H9 (cell line): ENCODE measurements around the gene B3GLCT. TPM values are rescaled to one million over a fixed set of nuclear protein-coding genes. Genes with fewer than 3 reads are reported as not detected.

Source experiments
- DNase-seq: peaks from one replicate; pipeline ENCODE4 v3.0.0-alpha.2; 2017
- H2AFZ ChIP-seq: one replicate; pipeline ENCODE4 v1.6.1; 2013; ENCODE audit warnings: mild to moderate bottlenecking, low read length, control low read depth, moderate library complexity
- H2AK5ac ChIP-seq: 2 replicates; pipeline ENCODE4 v1.6.1; 2013; ENCODE audit warnings: low read length, control low read depth, mixed read lengths; ENCODE audit not compliant: insufficient read length
- H2BK120ac ChIP-seq: one replicate; pipeline ENCODE4 v1.6.1; 2013; ENCODE audit warnings: low read depth, mild to moderate bottlenecking, low read length, control low read depth, inconsistent platforms; ENCODE audit not compliant: poor library complexity, severe bottlenecking
- H2BK12ac ChIP-seq: 2 replicates; pipeline ENCODE4 v1.6.1; 2013; ENCODE audit warnings: low read length, control low read depth, mixed read lengths, low read depth; ENCODE audit not compliant: insufficient read length
- H2BK15ac ChIP-seq: 2 replicates; pipeline ENCODE4 v1.6.1; 2013; ENCODE audit warnings: low read depth, low read length, control low read depth
- H2BK20ac ChIP-seq: one replicate; pipeline ENCODE4 v1.6.1; 2013; ENCODE audit warnings: low read depth, mild to moderate bottlenecking, low read length, control low read depth, inconsistent platforms; ENCODE audit not compliant: poor library complexity, severe bottlenecking
- H2BK5ac ChIP-seq: 2 replicates; pipeline ENCODE4 v1.6.1; 2013; ENCODE audit warnings: low read length, control low read depth, mixed read lengths; ENCODE audit not compliant: insufficient read length
- H3K14ac ChIP-seq: 2 replicates; pipeline ENCODE4 v1.6.1; 2013; ENCODE audit warnings: low read length, control low read depth; ENCODE audit not compliant: insufficient read depth
- H3K18ac ChIP-seq: 2 replicates; pipeline ENCODE4 v1.6.1; 2013; ENCODE audit warnings: low read depth, mild to moderate bottlenecking, mixed read lengths, low read length, control low read depth; ENCODE audit not compliant: insufficient read length
- H3K23ac ChIP-seq: 2 replicates; pipeline ENCODE4 v1.6.1; 2013; ENCODE audit warnings: low read length, control low read depth, mixed read lengths, low read depth; ENCODE audit not compliant: insufficient read length
- H3K23me2 ChIP-seq: 2 replicates; pipeline ENCODE4 v1.6.1; 2013; ENCODE audit warnings: low read depth, mild to moderate bottlenecking, mixed read lengths, low read length, control low read depth; ENCODE audit not compliant: insufficient read length, poor library complexity, severe bottlenecking
- H3K27ac ChIP-seq: 2 replicates; pipeline ENCODE4 v1.5.1; 2013; ENCODE audit warnings: low read length, control low read depth, mixed read lengths, low read depth; ENCODE audit not compliant: insufficient read length
- H3K27me3 ChIP-seq: 2 replicates; pipeline ENCODE4 v1.6.1; 2013; ENCODE audit warnings: low read length, control low read depth, inconsistent platforms; ENCODE audit not compliant: insufficient read depth
- H3K4ac ChIP-seq: 2 replicates; pipeline ENCODE4 v1.6.1; 2013; ENCODE audit warnings: low read depth, mild to moderate bottlenecking, control low read depth, inconsistent platforms, low read length, moderate library complexity
- H3K4me1 ChIP-seq: 2 replicates; pipeline ENCODE4 v1.6.1; 2013; ENCODE audit warnings: low read length, control low read depth, inconsistent platforms; ENCODE audit not compliant: insufficient read depth
- H3K4me2 ChIP-seq: 2 replicates; pipeline ENCODE4 v1.6.1; 2013; ENCODE audit warnings: low read length, control low read depth, mixed read lengths; ENCODE audit not compliant: insufficient read length, insufficient read depth
- H3K56ac ChIP-seq: 2 replicates; pipeline ENCODE4 v1.6.1; 2013; ENCODE audit warnings: low read depth, mild to moderate bottlenecking, mixed read lengths, low read length, control low read depth; ENCODE audit not compliant: insufficient read length
- H3K79me1 ChIP-seq: 2 replicates; pipeline ENCODE4 v1.6.1; 2013; ENCODE audit warnings: low read depth, mild to moderate bottlenecking, moderate library complexity, low read length, control low read depth, inconsistent platforms; ENCODE audit not compliant: insufficient read depth, poor library complexity, severe bottlenecking
- H3K79me2 ChIP-seq: 2 replicates; pipeline ENCODE4 v1.6.1; 2013; ENCODE audit warnings: low read length, control low read depth, inconsistent platforms; ENCODE audit not compliant: insufficient read depth
- H3K9ac ChIP-seq: 2 replicates; pipeline ENCODE4 v1.6.1; 2013; ENCODE audit warnings: low read length, control low read depth, mixed read lengths; ENCODE audit not compliant: insufficient read length; ENCODE audit errors: extremely low read depth
- H3K9me3 ChIP-seq: one replicate; pipeline ENCODE4 v1.6.1; 2013; ENCODE audit warnings: low read depth, low read length, inconsistent platforms; ENCODE audit not compliant: control insufficient read depth
- H3T11ph ChIP-seq: one replicate; pipeline ENCODE4 v1.6.1; 2013; ENCODE audit warnings: mild to moderate bottlenecking, low read length, control low read depth, inconsistent platforms
- H4K20me1 ChIP-seq: one replicate; pipeline ENCODE4 v1.6.1; 2013; ENCODE audit not compliant: control insufficient read depth, insufficient read length, insufficient read depth
- H4K5ac ChIP-seq: 2 replicates; pipeline ENCODE4 v1.6.1; 2013; ENCODE audit warnings: low read depth, mild to moderate bottlenecking, mixed read lengths, low read length, control low read depth; ENCODE audit not compliant: insufficient read length
- H4K8ac ChIP-seq: replicated peaks from 2 replicates; pipeline ENCODE4 v1.6.1; 2013; ENCODE audit warnings: low read length, control low read depth, mixed read lengths, low read depth; ENCODE audit not compliant: insufficient read length
- H4K91ac ChIP-seq: 2 replicates; pipeline ENCODE4 v1.6.1; 2013; ENCODE audit warnings: low read depth, mild to moderate bottlenecking, moderate library complexity, mixed read lengths, low read length, control low read depth; ENCODE audit not compliant: insufficient read length
- H3K27ac Mint-ChIP-seq, 3 experiments: 2 replicates in 2 of 3; 3 replicates in 1 of 3; pipeline ENCODE4 v1.8.0; 2020 to 2021; ENCODE audit warnings: mixed read lengths in 3 of 3, mild to moderate bottlenecking in 1 of 3, moderate library complexity in 1 of 3
- H3K27me3 Mint-ChIP-seq: 2 replicates; pipeline ENCODE4 v1.8.0; 2021; ENCODE audit warnings: low read depth, mild to moderate bottlenecking, moderate library complexity, mixed read lengths
- H3K36me3 Mint-ChIP-seq, 3 experiments: 2 replicates in 2 of 3; 3 replicates in 1 of 3; pipeline ENCODE4 v1.8.0; 2020 to 2021; ENCODE audit warnings: low read depth in 3 of 3, mixed read lengths in 3 of 3; ENCODE audit not compliant: insufficient read depth in 1 of 3
- H3K4me1 Mint-ChIP-seq, 2 experiments: 2 replicates each; pipeline ENCODE4 v1.8.0; 2020; ENCODE audit warnings: mixed read lengths in 2 of 2
- H3K4me3 Mint-ChIP-seq, 2 experiments: 2 replicates in 1 of 2; 3 replicates in 1 of 2; pipeline ENCODE4 v1.8.0; 2020 to 2021; ENCODE audit warnings: mild to moderate bottlenecking in 2 of 2, mixed read lengths in 2 of 2, moderate library complexity in 1 of 2
- H3K9me3 Mint-ChIP-seq, 2 experiments: 2 replicates in 1 of 2; 3 replicates in 1 of 2; pipeline ENCODE4 v1.8.0; 2020; ENCODE audit warnings: mild to moderate bottlenecking in 2 of 2, mixed read lengths in 2 of 2, moderate library complexity in 1 of 2
- WGBS: extraction: QIAGEN DNeasy Blood & Tissue Kit; methylation state at CpG from one replicate; pipeline ENCODE4 v1.1.7; 2013; ENCODE audit warnings: missing lambda C conversion rate, low lambda C conversion rate, mixed read lengths; ENCODE audit not compliant: insufficient read length; ENCODE audit errors: extremely low coverage; 5-methylcytosine and 5-hydroxymethylcytosine counted together
- total RNA-seq: library from RNA; stranded (reverse); gene quantifications from 2 replicates; pipeline ENCODE4 v1.2.1, GENCODE V29; 2021
- TF ChIP-seq, protein P1 (sequence below): fragments of 200-600 bp; sonication (generic); conservative IDR thresholded peaks from 3 replicates; pipeline ENCODE4 v1.8.0; 2021; ENCODE audit warnings: antibody characterized with exemption, mild to moderate bottlenecking

B3GLCT gene
- total RNA-seq, 1 experiment from 2014 or later, result 5.4 TPM

- no peaks in the 10 kb centered on the region for H3K27me3 Mint-ChIP-seq
- no peak overlapping the region for H2BK20ac ChIP-seq
- no CpG with 5 or more reads among the region's 2 CpGs for WGBS
- no peak overlapping the region for H2BK15ac ChIP-seq
- no peak overlapping the region for H3K56ac ChIP-seq
- H2BK12ac ChIP-seq, result no peak overlapping the region
- H3K4me2 ChIP-seq, result no peak overlapping the region
- no peak overlapping the region for H2BK120ac ChIP-seq
- peaks cover 19% of the 10 kb centered on the region for H3K9me3 ChIP-seq
- no peak overlapping the region for H4K5ac ChIP-seq
- H3K18ac ChIP-seq, result no peak overlapping the region
- no peak overlapping the region for H3K9ac ChIP-seq
- H3K4ac ChIP-seq, result no peak overlapping the region
- no peaks in the 10 kb centered on the region for H3K4me1 Mint-ChIP-seq
- H3K27ac Mint-ChIP-seq, result no peak overlapping the region
- H3K79me1 ChIP-seq, result no peaks in the 10 kb centered on the region
- H4K91ac ChIP-seq, result no peak overlapping the region
- TF ChIP-seq, protein P1, sequence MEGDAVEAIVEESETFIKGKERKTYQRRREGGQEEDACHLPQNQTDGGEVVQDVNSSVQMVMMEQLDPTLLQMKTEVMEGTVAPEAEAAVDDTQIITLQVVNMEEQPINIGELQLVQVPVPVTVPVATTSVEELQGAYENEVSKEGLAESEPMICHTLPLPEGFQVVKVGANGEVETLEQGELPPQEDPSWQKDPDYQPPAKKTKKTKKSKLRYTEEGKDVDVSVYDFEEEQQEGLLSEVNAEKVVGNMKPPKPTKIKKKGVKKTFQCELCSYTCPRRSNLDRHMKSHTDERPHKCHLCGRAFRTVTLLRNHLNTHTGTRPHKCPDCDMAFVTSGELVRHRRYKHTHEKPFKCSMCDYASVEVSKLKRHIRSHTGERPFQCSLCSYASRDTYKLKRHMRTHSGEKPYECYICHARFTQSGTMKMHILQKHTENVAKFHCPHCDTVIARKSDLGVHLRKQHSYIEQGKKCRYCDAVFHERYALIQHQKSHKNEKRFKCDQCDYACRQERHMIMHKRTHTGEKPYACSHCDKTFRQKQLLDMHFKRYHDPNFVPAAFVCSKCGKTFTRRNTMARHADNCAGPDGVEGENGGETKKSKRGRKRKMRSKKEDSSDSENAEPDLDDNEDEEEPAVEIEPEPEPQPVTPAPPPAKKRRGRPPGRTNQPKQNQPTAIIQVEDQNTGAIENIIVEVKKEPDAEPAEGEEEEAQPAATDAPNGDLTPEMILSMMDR, result no peak
- H3K4me3 Mint-ChIP-seq, result no peak overlapping the region
- H3K27me3 ChIP-seq, result no peaks in the 10 kb centered on the region
- H3K4me1 ChIP-seq, result no peaks in the 10 kb centered on the region
- H3K36me3 Mint-ChIP-seq, result peaks cover 26 to 54% (median 43%) of the 10 kb centered on the region in 3 experiments
- peaks cover 51 to 59% of the 10 kb centered on the region in 2 experiments for H3K9me3 Mint-ChIP-seq
- H3T11ph ChIP-seq, result no peak overlapping the region
- no peak overlapping the region for H3K23ac ChIP-seq
- H3K23me2 ChIP-seq, result no peaks in the 10 kb centered on the region
- H3K27ac ChIP-seq, result no peak overlapping the region
- H4K8ac ChIP-seq, result no peak overlapping the region
- no peak overlapping the region for H2BK5ac ChIP-seq
- H4K20me1 ChIP-seq, result no peaks in the 10 kb centered on the region
- H3K79me2 ChIP-seq, result no peaks in the 10 kb centered on the region
- no peak overlapping the region for H2AFZ ChIP-seq
- H2AK5ac ChIP-seq, result no peak overlapping the region
- H3K14ac ChIP-seq, result no peak overlapping the region
- no peak for DNase-seq
Measured at GRCh38 chr13:31311921-31312320, 112.1 kb downstream of the B3GLCT start.
